ENCODE measurements around the gene ANKRD13C.
A peak's percentile ranks its signal among the peaks of the same experiment; 100 is the strongest.

ANKRD13C gene

DNA sequence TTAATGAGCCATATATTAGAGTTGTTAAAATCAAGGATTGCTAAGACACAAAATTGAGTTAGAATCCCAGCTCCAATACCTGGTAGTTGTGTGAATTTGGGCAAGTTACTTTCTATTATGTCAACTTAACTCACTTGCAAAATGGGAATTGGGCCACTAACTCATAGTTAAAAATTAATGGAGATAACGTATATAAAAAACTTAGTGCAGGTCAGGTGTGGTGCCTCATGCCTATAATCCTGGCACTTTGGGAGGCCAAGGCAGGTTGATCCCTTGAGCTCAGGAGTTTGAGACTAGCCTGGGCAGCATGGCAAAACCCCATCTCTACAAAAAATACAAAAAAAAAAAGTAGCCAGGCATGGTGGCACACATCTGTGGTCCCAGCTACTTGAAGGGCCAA, 75.8 kb downstream of the ANKRD13C start:
- no peak overlapping the region for H3K4me2 ChIP-seq (ENCODE audit: insufficient read depth, low read length)
- H4K20me1 ChIP-seq (ENCODE audit: insufficient read depth, low read length): no peaks in the 10 kb centered on the region
- no peak for DNase-seq
- no peaks in the 10 kb centered on the region for H3K9me3 ChIP-seq (ENCODE audit: insufficient read depth, low read length, severe bottlenecking)
- no peak overlapping the region for H3K9ac ChIP-seq (ENCODE audit: low read depth, low read length)
- no peaks in the 10 kb centered on the region for H3K4me1 ChIP-seq (ENCODE audit: insufficient read depth, low read length)
- no peaks in the 10 kb centered on the region for H3K27me3 ChIP-seq (ENCODE audit: insufficient read depth, low read length, poor library complexity)
- peaks cover 25% of the 10 kb centered on the region; the same call in 1 of the 2 replicates for H3K36me3 ChIP-seq (ENCODE audit: insufficient read depth, low read length)
- H3K79me2 ChIP-seq (ENCODE audit: insufficient read depth, low read length): no peaks in the 10 kb centered on the region
- H3K4me3 ChIP-seq (ENCODE audit: low read depth in 1 of 2, low read length in 2 of 2): no peak overlapping the region
- TF ChIP-seq, protein P1, sequence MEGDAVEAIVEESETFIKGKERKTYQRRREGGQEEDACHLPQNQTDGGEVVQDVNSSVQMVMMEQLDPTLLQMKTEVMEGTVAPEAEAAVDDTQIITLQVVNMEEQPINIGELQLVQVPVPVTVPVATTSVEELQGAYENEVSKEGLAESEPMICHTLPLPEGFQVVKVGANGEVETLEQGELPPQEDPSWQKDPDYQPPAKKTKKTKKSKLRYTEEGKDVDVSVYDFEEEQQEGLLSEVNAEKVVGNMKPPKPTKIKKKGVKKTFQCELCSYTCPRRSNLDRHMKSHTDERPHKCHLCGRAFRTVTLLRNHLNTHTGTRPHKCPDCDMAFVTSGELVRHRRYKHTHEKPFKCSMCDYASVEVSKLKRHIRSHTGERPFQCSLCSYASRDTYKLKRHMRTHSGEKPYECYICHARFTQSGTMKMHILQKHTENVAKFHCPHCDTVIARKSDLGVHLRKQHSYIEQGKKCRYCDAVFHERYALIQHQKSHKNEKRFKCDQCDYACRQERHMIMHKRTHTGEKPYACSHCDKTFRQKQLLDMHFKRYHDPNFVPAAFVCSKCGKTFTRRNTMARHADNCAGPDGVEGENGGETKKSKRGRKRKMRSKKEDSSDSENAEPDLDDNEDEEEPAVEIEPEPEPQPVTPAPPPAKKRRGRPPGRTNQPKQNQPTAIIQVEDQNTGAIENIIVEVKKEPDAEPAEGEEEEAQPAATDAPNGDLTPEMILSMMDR (IDR thresholded peaks at IDR 0.05; ENCODE audit: borderline replicate concordance, extremely low read depth, low read length, poor library complexity, severe bottlenecking): no peak
- TF ChIP-seq EZH2 (IDR thresholded peaks at IDR 0.05; ENCODE audit: borderline replicate concordance, low read depth, low read length, severe bottlenecking): no peak
- H2AFZ ChIP-seq (ENCODE audit: low read depth, low read length): no peak overlapping the region
- H3K27ac ChIP-seq (ENCODE audit: low read length): no peak overlapping the region
- ATAC-seq (ENCODE audit: insufficient read depth, low read depth): no peak

DNA sequence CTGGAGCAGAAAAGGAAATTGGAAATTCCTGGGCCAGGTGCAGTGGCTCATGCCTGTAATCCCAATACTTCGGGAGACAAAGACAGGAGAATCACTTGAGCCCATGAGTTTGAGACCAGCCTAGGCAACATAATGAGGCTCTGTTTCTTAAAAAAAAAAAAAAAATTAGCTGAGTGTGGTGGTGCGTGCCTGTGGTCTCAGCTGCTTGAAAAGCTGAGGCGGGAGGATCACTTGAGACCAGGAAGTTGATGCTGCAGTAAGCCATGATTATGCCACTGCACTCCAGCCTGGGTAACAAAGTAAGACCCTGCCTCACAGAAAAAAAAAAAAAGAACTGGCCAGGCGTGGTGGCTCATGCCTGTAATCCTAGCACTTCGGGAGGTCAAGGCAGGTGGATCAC, 76.6 kb downstream of the ANKRD13C start:
- H2AFZ ChIP-seq (ENCODE audit: low read depth, low read length): no peak overlapping the region
- TF ChIP-seq EZH2 (IDR thresholded peaks at IDR 0.05; ENCODE audit: borderline replicate concordance, low read depth, low read length, severe bottlenecking): no peak
- TF ChIP-seq, protein P1 (IDR thresholded peaks at IDR 0.05; ENCODE audit: borderline replicate concordance, extremely low read depth, low read length, poor library complexity, severe bottlenecking): no peak
- peaks cover 32% of the 10 kb centered on the region; the same call in 1 of the 2 replicates for H3K36me3 ChIP-seq (ENCODE audit: insufficient read depth, low read length)
- no peaks in the 10 kb centered on the region for H3K4me1 ChIP-seq (ENCODE audit: insufficient read depth, low read length)
- no peak overlapping the region for H3K4me3 ChIP-seq (ENCODE audit: low read depth in 1 of 2, low read length in 2 of 2)
- no peak overlapping the region for H3K27ac ChIP-seq (ENCODE audit: low read length)
- H3K9me3 ChIP-seq (ENCODE audit: insufficient read depth, low read length, severe bottlenecking): no peaks in the 10 kb centered on the region
- no peaks in the 10 kb centered on the region for H3K79me2 ChIP-seq (ENCODE audit: insufficient read depth, low read length)
- no peak overlapping the region for H3K4me2 ChIP-seq (ENCODE audit: insufficient read depth, low read length)
- no peak overlapping the region for H3K9ac ChIP-seq (ENCODE audit: low read depth, low read length)
- DNase-seq: peak; percentile 14
- ATAC-seq (ENCODE audit: insufficient read depth, low read depth): peak; percentile 66
- H3K27me3 ChIP-seq (ENCODE audit: insufficient read depth, low read length, poor library complexity): no peaks in the 10 kb centered on the region
- no peaks in the 10 kb centered on the region for H4K20me1 ChIP-seq (ENCODE audit: insufficient read depth, low read length)

GRCh38 chr1:70265946-70266345, 88.6 kb downstream of the ANKRD13C start:
- no peak for ATAC-seq (ENCODE audit: insufficient read depth, low read depth)
- no peak for DNase-seq

More at GRCh38 chr1:70265946-70266345, 88.6 kb downstream of the ANKRD13C start:
- no peak overlapping the region for H3K27ac ChIP-seq (ENCODE audit: low read length)
- no peak overlapping the region for H3K4me2 ChIP-seq (ENCODE audit: insufficient read depth, low read length)
- H3K9ac ChIP-seq (ENCODE audit: low read depth, low read length): no peak overlapping the region
- no peaks in the 10 kb centered on the region for H3K4me1 ChIP-seq (ENCODE audit: insufficient read depth, low read length)
- H3K79me2 ChIP-seq (ENCODE audit: insufficient read depth, low read length): no peaks in the 10 kb centered on the region
- no peaks in the 10 kb centered on the region for H3K27me3 ChIP-seq (ENCODE audit: insufficient read depth, low read length, poor library complexity)
- H4K20me1 ChIP-seq (ENCODE audit: insufficient read depth, low read length): no peaks in the 10 kb centered on the region
- H3K36me3 ChIP-seq (ENCODE audit: insufficient read depth, low read length): peaks cover 52% of the 10 kb centered on the region
- TF ChIP-seq, protein P1 (IDR thresholded peaks at IDR 0.05; ENCODE audit: borderline replicate concordance, extremely low read depth, low read length, poor library complexity, severe bottlenecking): no peak
- no peak for TF ChIP-seq EZH2 (IDR thresholded peaks at IDR 0.05; ENCODE audit: borderline replicate concordance, low read depth, low read length, severe bottlenecking)
- no peak overlapping the region for H3K4me3 ChIP-seq (ENCODE audit: low read depth in 1 of 2, low read length in 2 of 2)
- no peaks in the 10 kb centered on the region for H3K9me3 ChIP-seq (ENCODE audit: insufficient read depth, low read length, severe bottlenecking)
- H2AFZ ChIP-seq (ENCODE audit: low read depth, low read length): no peak overlapping the region
